ENCODE data around the gene TMEM125. TPM values are rescaled to one million over a fixed set of nuclear protein-coding genes. Genes with fewer than 3 reads are reported as not detected.

TMEM125 gene
- total and polyA plus RNA-seq, 3 donors from 2014 or later = 0.71 to 2.2 (median 2.0) TPM

- Histone ChIP-seq H3K27ac (no peak overlapping the region), H3K27me3 (no peaks in the 10 kb centered on the region), H3K36me3 (ENCODE audit: low read depth, missing control alignments) (no peaks in the 10 kb centered on the region), H3K4me3 (no peak overlapping the region), H3K9me3 (no peaks in the 10 kb centered on the region), H3K4me1 (peaks cover 5% of the 10 kb centered on the region)
- intact Hi-C loops (cut with DNase I; ENCODE audit: low total_unique reads) = no loop called here
- DNase-seq = no peak
- TF ChIP-seq POLR2A (IDR thresholded peaks at IDR 0.05) (no peak), CTCF (IDR thresholded peaks at IDR 0.05) (no peak)
- WGBS, 2 donors = 79 to 87% methylated on average over 5 to 6 of the region's 6 CpGs
Observed at GRCh38 chr1:43305926-43306687, 36.3 kb downstream of the TMEM125 start.

- no peak overlapping the region for H3K27ac ChIP-seq
- H3K36me3 ChIP-seq (ENCODE audit: low read depth, missing control alignments) = no peaks in the 10 kb centered on the region
- no peaks in the 10 kb centered on the region for H3K9me3 ChIP-seq
- peaks cover 5% of the 10 kb centered on the region for H3K4me1 ChIP-seq
- TF ChIP-seq POLR2A (IDR thresholded peaks at IDR 0.05) (no peak), CTCF (IDR thresholded peaks at IDR 0.05) (no peak)
- no peaks in the 10 kb centered on the region for H3K27me3 ChIP-seq
- H3K4me3 ChIP-seq = no peak overlapping the region
- intact Hi-C loops (cut with DNase I; ENCODE audit: low total_unique reads) = no loop called here
- 91 to 97% methylated on average over 11 to 17 of the region's 17 CpGs for WGBS, 2 donors
- no peak for DNase-seq
Observed at GRCh38 chr1:43306688-43307457, 37.1 kb downstream of the TMEM125 start.

GRCh38 chr1:43307458-43308158 lies 37.8 kb downstream of the TMEM125 start:
- 93 to 95% methylated on average over 8 to 9 of the region's 9 CpGs for WGBS, 2 donors
- Histone ChIP-seq H3K9me3 (no peaks in the 10 kb centered on the region), H3K36me3 (ENCODE audit: low read depth, missing control alignments) (no peaks in the 10 kb centered on the region), H3K4me1 (peaks cover 5% of the 10 kb centered on the region), H3K27me3 (no peaks in the 10 kb centered on the region), H3K27ac (no peak overlapping the region), H3K4me3 (no peak overlapping the region)
- intact Hi-C loops (cut with DNase I; ENCODE audit: low total_unique reads) = no loop called here
- TF ChIP-seq CTCF (IDR thresholded peaks at IDR 0.05) (no peak), POLR2A (IDR thresholded peaks at IDR 0.05) (no peak)
- DNase-seq = no peak

- no peak for TF ChIP-seq POLR2A (IDR thresholded peaks at IDR 0.05)
- TF ChIP-seq CTCF (IDR thresholded peaks at IDR 0.05) = no peak
- Histone ChIP-seq H3K4me1 (peaks cover 5% of the 10 kb centered on the region), H3K36me3 (ENCODE audit: low read depth, missing control alignments) (no peaks in the 10 kb centered on the region), H3K27ac (no peak overlapping the region), H3K27me3 (no peaks in the 10 kb centered on the region), H3K9me3 (no peaks in the 10 kb centered on the region), H3K4me3 (no peak overlapping the region)
- no peak for DNase-seq
- WGBS, 2 donors = 85 to 95% methylated on average over 18 to 20 of the region's 20 CpGs
- intact Hi-C loops (cut with DNase I; ENCODE audit: low total_unique reads) = no loop called here
Observed at GRCh38 chr1:43308635-43309404, 39.0 kb downstream of the TMEM125 start.

Measured in testis (tissue), 3 donors.